SJCRH30 (cell line): ENCODE data around the gene PCDHA6. TPM values are rescaled to one million over a fixed set of nuclear protein-coding genes. Genes with fewer than 3 reads are reported as not detected.
A peak's percentile ranks its signal among the peaks of the same experiment; 100 is the strongest.
"Not testable (repeated sequence)": the region's sequence is repeated elsewhere in the genome, so short reads cannot be mapped to it uniquely, and the experiment has no call there.

Experiments used
- DNase-seq, 2 experiments: peaks; one replicate each; pipeline ENCODE4 v3.0.0-alpha.2; 2015 to 2020
- H3K27ac ChIP-seq: fragments of 250-450 bp; sonication (Bioruptor Pico); 2 replicates; pipeline ENCODE4 v1.5.1; 2020; ENCODE audit warnings: mild to moderate bottlenecking, moderate library complexity
- H3K27me3 ChIP-seq: fragments of 250-450 bp; sonication (Bioruptor Pico); 2 replicates; pipeline ENCODE4 v1.5.1; 2020; ENCODE audit warnings: mild to moderate bottlenecking, moderate library complexity
- H3K36me3 ChIP-seq: fragments of 250-450 bp; sonication (Bioruptor Pico); 2 replicates; pipeline ENCODE4 v1.5.1; 2020; ENCODE audit warnings: mild to moderate bottlenecking, moderate library complexity
- H3K4me1 ChIP-seq: fragments of 250-450 bp; sonication (Bioruptor Pico); 2 replicates; pipeline ENCODE4 v1.5.1; 2020; ENCODE audit warnings: mild to moderate bottlenecking, moderate library complexity
- H3K4me3 ChIP-seq: fragments of 250-450 bp; sonication (Bioruptor Pico); 2 replicates; pipeline ENCODE4 v1.5.1; 2020; ENCODE audit warnings: mild to moderate bottlenecking, moderate library complexity
- H3K9me3 ChIP-seq: fragments of 250-450 bp; sonication (Bioruptor Pico); replicated peaks from 2 replicates; pipeline ENCODE4 v1.5.1; 2020; ENCODE audit warnings: mild to moderate bottlenecking, moderate library complexity
- total RNA-seq: library from RNA; depleted of rRNA; stranded (reverse); fragments of >200 nt; shearing (Covaris generic); gene quantifications from 2 replicates; pipeline ENCODE4 v1.2.3, GENCODE V29; 2014

PCDHA6 gene
- total RNA-seq, 1 experiment from 2014 or later, result 0.10 TPM

- DNase-seq, result no peak
- Histone ChIP-seq H3K4me3 (no peak overlapping the region), H3K27ac (no peak overlapping the region), H3K9me3 (peaks cover 2% of the 10 kb centered on the region; the same call in 1 of the 2 replicates), H3K36me3 (no peaks in the 10 kb centered on the region), H3K27me3 (no peaks in the 10 kb centered on the region), H3K4me1 (no peaks in the 10 kb centered on the region)
These were observed 24.9 kb upstream of the PCDHA6 start for GRCh38 chr5:140802781-140803271.

- Histone ChIP-seq H3K4me1 (no peaks in the 10 kb centered on the region), H3K27ac (no peak within 1 kb of the TSS), H3K9me3 (no peaks in the 10 kb centered on the region), H3K36me3 (no peaks in the 10 kb centered on the region), H3K27me3 (no peaks in the 10 kb centered on the region), H3K4me3 (no peak within 1 kb of the TSS)
- DNase-seq, result peak in 1 of 2 experiments; percentile 5
These were observed 20.7 kb upstream of the PCDHA6 start, which contains the start of gene PCDHA4 for GRCh38 chr5:140806834-140807775. Gene PCDHA4, plus strand, starts transcription at chr5:140807068.

- not testable (repeated sequence) for H3K27me3 ChIP-seq, H3K36me3 ChIP-seq, H3K9me3 ChIP-seq, DNase-seq, H3K4me3 ChIP-seq, H3K4me1 ChIP-seq, H3K27ac ChIP-seq
These were observed 19.4 kb upstream of the PCDHA6 start for GRCh38 chr5:140808241-140808888.

GRCh38 chr5:140808889-140809291 lies 18.9 kb upstream of the PCDHA6 start:
- H3K4me3 ChIP-seq, result no peak overlapping the region
- H3K4me1 ChIP-seq, result no peaks in the 10 kb centered on the region
- no peaks in the 10 kb centered on the region for H3K27me3 ChIP-seq
- H3K27ac ChIP-seq, result no peak overlapping the region
- no peaks in the 10 kb centered on the region for H3K9me3 ChIP-seq
- no peaks in the 10 kb centered on the region for H3K36me3 ChIP-seq
- no peak for DNase-seq

GRCh38 chr5:140821375-140822280 lies 6.1 kb upstream of the PCDHA6 start, which contains the start of gene PCDHA5:
Gene PCDHA5, plus strand, starts transcription at chr5:140821613.
- no peaks in the 10 kb centered on the region for H3K9me3 ChIP-seq
- peak; percentile 25 to 42 for DNase-seq

GRCh38 chr5:140822281-140822629 lies 5.5 kb upstream of the PCDHA6 start:
- no peak for DNase-seq
- Histone ChIP-seq H3K9me3 (no peaks in the 10 kb centered on the region), H3K36me3 (no peaks in the 10 kb centered on the region), H3K4me3 (peak overlapping the region; percentile 49; the same call in 1 of the 2 replicates), H3K27ac (no peak overlapping the region), H3K27me3 (no peaks in the 10 kb centered on the region), H3K4me1 (no peaks in the 10 kb centered on the region)

More at GRCh38 chr5:140821375-140822280, 6.1 kb upstream of the PCDHA6 start, which contains the start of gene PCDHA5:
- H3K4me1 ChIP-seq, result no peaks in the 10 kb centered on the region
- peak within 1 kb of the TSS; percentile 49 for H3K4me3 ChIP-seq
- no peak within 1 kb of the TSS for H3K27ac ChIP-seq
- no peaks in the 10 kb centered on the region for H3K27me3 ChIP-seq
- no peaks in the 10 kb centered on the region for H3K36me3 ChIP-seq

GRCh38 chr5:140822969-140823368 lies 4.8 kb upstream of the PCDHA6 start:
- not testable (repeated sequence) for H3K27ac ChIP-seq, H3K4me3 ChIP-seq, H3K27me3 ChIP-seq, H3K4me1 ChIP-seq, H3K9me3 ChIP-seq, H3K36me3 ChIP-seq, DNase-seq

GRCh38 chr5:140823475-140823874 lies 4.3 kb upstream of the PCDHA6 start:
- no peak overlapping the region for H3K4me3 ChIP-seq

GRCh38 chr5:140828362-140828737 lies 590 bp downstream of the PCDHA6 start:
- Histone ChIP-seq H3K9me3 (no peaks in the 10 kb centered on the region), H3K36me3 (no peaks in the 10 kb centered on the region), H3K4me3 (no peak overlapping the region), H3K27me3 (no peaks in the 10 kb centered on the region), H3K4me1 (no peaks in the 10 kb centered on the region), H3K27ac (no peak overlapping the region)
- no peak for DNase-seq

More at GRCh38 chr5:140823475-140823874, 4.3 kb upstream of the PCDHA6 start:
- DNase-seq, result no peak
- Histone ChIP-seq H3K9me3 (no peaks in the 10 kb centered on the region), H3K27ac (no peak overlapping the region), H3K4me1 (no peaks in the 10 kb centered on the region), H3K27me3 (no peaks in the 10 kb centered on the region), H3K36me3 (no peaks in the 10 kb centered on the region)

- H3K36me3 ChIP-seq, H3K9me3 ChIP-seq, DNase-seq, H3K27ac ChIP-seq, H3K4me1 ChIP-seq, H3K4me3 ChIP-seq, H3K27me3 ChIP-seq: not testable (repeated sequence)
These were observed 2.0 kb downstream of the PCDHA6 start for GRCh38 chr5:140829511-140830501.

- no peaks in the 10 kb centered on the region for H3K27me3 ChIP-seq
- no peak for DNase-seq
- H3K36me3 ChIP-seq, result no peaks in the 10 kb centered on the region
- H3K27ac ChIP-seq, result no peak within 1 kb of the TSS
- no peaks in the 10 kb centered on the region for H3K9me3 ChIP-seq
- H3K4me1 ChIP-seq, result no peaks in the 10 kb centered on the region
- H3K4me3 ChIP-seq, result no peak within 1 kb of the TSS
These were observed 6.2 kb downstream of the PCDHA6 start, which contains the start of gene PCDHA7 for GRCh38 chr5:140833993-140834392. Gene PCDHA7, plus strand, starts transcription at chr5:140834269. Its CDS starts 115 bp downstream, at chr5:140834384.

GRCh38 chr5:140834439-140835008 lies 6.8 kb downstream of the PCDHA6 start:
- not testable (repeated sequence) for H3K4me1 ChIP-seq, DNase-seq, H3K36me3 ChIP-seq, H3K27me3 ChIP-seq, H3K9me3 ChIP-seq, H3K4me3 ChIP-seq, H3K27ac ChIP-seq
